ENCODE data around the gene FBN2.

GRCh38 chr5:128366147-128366546 lies 171.9 kb downstream of the FBN2 start:
- no peak for TF ChIP-seq POLR2A (IDR thresholded peaks at IDR 0.05)
- no peak for TF ChIP-seq CTCF (IDR thresholded peaks at IDR 0.05)
